ENCODE results near the gene OVAAL.
A peak's percentile ranks its signal among the peaks of the same experiment; 100 is the strongest.

The OVAAL gene

GRCh38 chr1:180611016-180611930, 52.5 kb downstream of the OVAAL start:
- DNase-seq: peak; percentile 6

GRCh38 chr1:180612632-180613031, 53.9 kb downstream of the OVAAL start:
- no peak for DNase-seq

GRCh38 chr1:180614730-180615129, 56.0 kb downstream of the OVAAL start:
- DNase-seq: no peak

- no peak for DNase-seq
Measured at GRCh38 chr1:180615493-180616290, 56.9 kb downstream of the OVAAL start.
